ENCODE measurements around the gene POU2F1.

Gene POU2F1

DNA sequence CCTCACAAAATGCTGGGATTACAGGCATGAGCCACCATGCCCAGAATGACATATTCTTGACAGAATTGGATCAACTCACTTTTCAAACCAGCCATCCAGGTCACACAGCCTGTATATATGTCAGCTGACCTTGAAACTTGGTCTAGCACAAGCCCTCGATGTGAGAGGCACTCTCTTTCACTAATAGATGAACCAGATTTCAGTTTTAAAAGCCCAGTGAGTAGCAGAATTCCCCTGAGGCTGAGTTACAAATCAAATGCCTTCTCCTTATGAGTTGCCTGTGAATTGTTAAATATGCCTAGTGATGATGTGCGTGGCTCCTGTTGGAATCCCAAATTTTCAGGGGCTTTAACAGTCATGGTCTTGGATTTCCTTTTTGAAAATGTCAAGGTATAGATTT lies 208.9 kb downstream of the POU2F1 start:
- Histone ChIP-seq H3K9me3 (ENCODE audit: insufficient read depth, low read length) (no peaks in the 10 kb centered on the region), H3F3A (ENCODE audit: insufficient read depth) (0 out of 2 replicates have a peak, but pooled peaks cover 5% of the 10 kb centered on the region), H3K79me2 (ENCODE audit: insufficient read depth, low read length) (no peaks in the 10 kb centered on the region), H2AFZ (ENCODE audit: low read depth, low read length, severe bottlenecking) (no peak overlapping the region), H3K4me3 (ENCODE audit: insufficient read depth, low read length, poor library complexity, severe bottlenecking) (no peak overlapping the region), H3K27ac (ENCODE audit: low read depth, low read length) (no peak overlapping the region), H3K4me2 (ENCODE audit: low read depth, low read length, poor library complexity, severe bottlenecking) (peak overlapping the region; percentile 39), H3K27me3 (ENCODE audit: low read length) (no peaks in the 10 kb centered on the region), H3K9me2 (replicated peaks; ENCODE audit: insufficient read depth, low read length) (no peaks in the 10 kb centered on the region), H3K9ac (ENCODE audit: low read length) (no peak overlapping the region), H4K20me1 (ENCODE audit: low read depth, low read length) (no peaks in the 10 kb centered on the region), H3K36me3 (ENCODE audit: low read length) (no peaks in the 10 kb centered on the region)
- TF ChIP-seq, protein P1, sequence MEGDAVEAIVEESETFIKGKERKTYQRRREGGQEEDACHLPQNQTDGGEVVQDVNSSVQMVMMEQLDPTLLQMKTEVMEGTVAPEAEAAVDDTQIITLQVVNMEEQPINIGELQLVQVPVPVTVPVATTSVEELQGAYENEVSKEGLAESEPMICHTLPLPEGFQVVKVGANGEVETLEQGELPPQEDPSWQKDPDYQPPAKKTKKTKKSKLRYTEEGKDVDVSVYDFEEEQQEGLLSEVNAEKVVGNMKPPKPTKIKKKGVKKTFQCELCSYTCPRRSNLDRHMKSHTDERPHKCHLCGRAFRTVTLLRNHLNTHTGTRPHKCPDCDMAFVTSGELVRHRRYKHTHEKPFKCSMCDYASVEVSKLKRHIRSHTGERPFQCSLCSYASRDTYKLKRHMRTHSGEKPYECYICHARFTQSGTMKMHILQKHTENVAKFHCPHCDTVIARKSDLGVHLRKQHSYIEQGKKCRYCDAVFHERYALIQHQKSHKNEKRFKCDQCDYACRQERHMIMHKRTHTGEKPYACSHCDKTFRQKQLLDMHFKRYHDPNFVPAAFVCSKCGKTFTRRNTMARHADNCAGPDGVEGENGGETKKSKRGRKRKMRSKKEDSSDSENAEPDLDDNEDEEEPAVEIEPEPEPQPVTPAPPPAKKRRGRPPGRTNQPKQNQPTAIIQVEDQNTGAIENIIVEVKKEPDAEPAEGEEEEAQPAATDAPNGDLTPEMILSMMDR (IDR thresholded peaks at IDR 0.05; ENCODE audit: insufficient read depth, low read length, poor library complexity, severe bottlenecking), result no peak
- no peak for TF ChIP-seq EZH2phosphoT487 (conservative IDR thresholded peaks at IDR 0.05; ENCODE audit: low read length)

DNA sequence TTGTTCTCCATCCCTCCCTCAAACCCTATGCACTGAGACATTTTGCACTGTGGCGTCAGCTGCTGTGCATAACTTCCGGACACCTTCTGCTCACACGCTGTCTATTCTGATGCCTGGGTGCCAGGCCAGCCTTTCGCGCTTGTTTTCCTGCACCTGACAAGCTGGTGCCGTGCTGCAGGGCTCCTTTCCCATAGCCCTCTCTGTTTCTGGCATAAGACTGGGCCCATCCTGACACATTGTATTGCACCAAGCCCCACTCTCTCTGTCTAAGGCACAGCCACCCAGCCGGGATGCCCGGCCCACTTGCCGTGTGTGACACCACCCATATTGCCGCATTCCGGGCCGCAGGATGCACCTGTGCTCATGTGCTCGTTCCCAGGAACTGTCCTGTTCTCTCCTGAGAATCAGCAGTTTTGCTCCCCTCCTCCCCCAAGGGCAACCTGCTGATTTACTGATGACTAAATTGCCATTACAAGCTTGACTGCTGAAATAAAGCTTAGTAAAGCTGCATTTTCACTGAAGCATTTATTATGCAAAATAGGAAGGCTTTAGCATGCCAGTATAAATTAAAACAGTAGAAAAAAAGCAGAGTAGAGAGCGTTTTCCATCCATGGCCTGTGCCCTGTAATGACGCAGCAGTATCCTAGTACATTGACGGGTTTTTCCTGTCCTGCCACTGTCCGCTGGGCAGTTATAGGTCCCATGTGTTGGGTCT lies 209.6 kb downstream of the POU2F1 start:
- no peaks in the 10 kb centered on the region for H3K9me2 ChIP-seq (replicated peaks; ENCODE audit: insufficient read depth, low read length)
- H3K36me3 ChIP-seq (ENCODE audit: low read length), result no peaks in the 10 kb centered on the region
- H2AFZ ChIP-seq (ENCODE audit: low read depth, low read length, severe bottlenecking), result peak overlapping the region; percentile 44
- H3F3A ChIP-seq (ENCODE audit: insufficient read depth), result 0 out of 2 replicates have a peak, but pooled peaks cover 5% of the 10 kb centered on the region
- peak overlapping the region; percentile 39 for H3K4me2 ChIP-seq (ENCODE audit: low read depth, low read length, poor library complexity, severe bottlenecking)
- no peaks in the 10 kb centered on the region for H3K27me3 ChIP-seq (ENCODE audit: low read length)
- H3K27ac ChIP-seq (ENCODE audit: low read depth, low read length), result no peak overlapping the region
- H4K20me1 ChIP-seq (ENCODE audit: low read depth, low read length), result no peaks in the 10 kb centered on the region
- no peak overlapping the region for H3K4me3 ChIP-seq (ENCODE audit: insufficient read depth, low read length, poor library complexity, severe bottlenecking)
- no peaks in the 10 kb centered on the region for H3K9me3 ChIP-seq (ENCODE audit: insufficient read depth, low read length)
- H3K9ac ChIP-seq (ENCODE audit: low read length), result no peak overlapping the region
- no peaks in the 10 kb centered on the region for H3K79me2 ChIP-seq (ENCODE audit: insufficient read depth, low read length)
- TF ChIP-seq EZH2phosphoT487 (conservative IDR thresholded peaks at IDR 0.05; ENCODE audit: low read length), result no peak
- TF ChIP-seq, protein P1 (IDR thresholded peaks at IDR 0.05; ENCODE audit: insufficient read depth, low read length, poor library complexity, severe bottlenecking), result no peak

DNA sequence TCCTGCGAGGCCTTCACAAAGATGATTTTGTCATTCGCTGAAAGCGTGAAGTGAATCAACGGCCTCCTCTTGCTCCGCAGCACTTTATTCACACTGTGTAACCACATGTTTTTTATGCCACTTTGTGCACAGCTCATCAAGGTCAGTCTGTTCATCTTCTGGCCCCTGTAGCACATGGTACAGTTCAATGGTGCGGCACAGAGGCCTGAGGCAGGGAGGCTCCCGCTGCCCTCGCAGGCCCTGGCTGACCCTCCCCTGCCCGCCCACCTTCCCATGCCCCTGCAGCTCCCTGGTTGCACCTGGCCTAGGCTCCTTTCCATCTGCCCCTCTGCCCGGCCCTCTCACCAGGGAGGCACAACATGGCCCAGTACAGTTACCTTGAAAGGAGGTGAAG lies 210.2 kb downstream of the POU2F1 start:
- Histone ChIP-seq H3K36me3 (ENCODE audit: low read length) (no peaks in the 10 kb centered on the region), H2AFZ (ENCODE audit: low read depth, low read length, severe bottlenecking) (no peak overlapping the region), H3K4me2 (ENCODE audit: low read depth, low read length, poor library complexity, severe bottlenecking) (peak overlapping the region; percentile 39), H3K27ac (ENCODE audit: low read depth, low read length) (no peak overlapping the region), H3K9me2 (replicated peaks; ENCODE audit: insufficient read depth, low read length) (no peaks in the 10 kb centered on the region), H4K20me1 (ENCODE audit: low read depth, low read length) (no peaks in the 10 kb centered on the region), H3K4me3 (ENCODE audit: insufficient read depth, low read length, poor library complexity, severe bottlenecking) (no peak overlapping the region), H3K9ac (ENCODE audit: low read length) (no peak overlapping the region), H3K27me3 (ENCODE audit: low read length) (no peaks in the 10 kb centered on the region), H3K9me3 (ENCODE audit: insufficient read depth, low read length) (no peaks in the 10 kb centered on the region), H3K79me2 (ENCODE audit: insufficient read depth, low read length) (no peaks in the 10 kb centered on the region), H3F3A (ENCODE audit: insufficient read depth) (0 out of 2 replicates have a peak, but pooled peaks cover 5% of the 10 kb centered on the region)
- TF ChIP-seq, protein P1 (IDR thresholded peaks at IDR 0.05; ENCODE audit: insufficient read depth, low read length, poor library complexity, severe bottlenecking), result no peak
- TF ChIP-seq EZH2phosphoT487 (conservative IDR thresholded peaks at IDR 0.05; ENCODE audit: low read length), result no peak

All from SU-DHL-6 (cell line).